HCT116 (cell line): Measurements from ENCODE around the gene NRXN2. TPM values are rescaled to one million over a fixed set of nuclear protein-coding genes. Genes with fewer than 3 reads are reported as not detected.

Experiments
- ATAC-seq: fragments of 200-7000 bp; cut with Tn5 transposase; 2 replicates; pipeline ENCODE4 v1.9.1; 2020; ENCODE audit warnings: mild to moderate bottlenecking, moderate library complexity
- BruUV-seq: library from RNA; stranded (reverse); fragments of 400-500 nt; replicated peaks from 2 replicates; lab custom pipeline; 2021; lab: Mats Ljungman, UMichigan
- CTCF ChIA-PET: fragments of 300-600 bp; sonication (Branson Sonifier 250); formaldehyde crosslinking; loops from one replicate; lab custom pipeline; 2021; ENCODE audit warnings: antibody characterized with exemption; lab: Charles Lee
- POLR2A ChIA-PET: fragments of 300-600, 350-600 bp; sonication (Branson Sonifier 250); formaldehyde crosslinking; loops from one replicate; lab custom pipeline; 2021; ENCODE audit warnings: antibody characterized with exemption; lab: Charles Lee
- RAD21 ChIA-PET, 2 experiments: fragments of 300-600 bp; sonication (Branson Sonifier 250); formaldehyde crosslinking; loops; one replicate each; lab custom pipeline; 2023; ENCODE audit warnings: low total read pairs in 2 of 2; ENCODE audit not compliant: uncharacterized antibody in 2 of 2, unreplicated experiment in 2 of 2, low non-redundant PET in 1 of 2; lab: Charles Lee
- DNase-seq: peaks from one replicate; pipeline ENCODE4 v3.0.0-alpha.2; 2010; ENCODE audit warnings: low read depth, low spot score
- H2AFZ ChIP-seq: fragments of 200-600 bp; shearing (Covaris generic), sonication (generic); 2 replicates; pipeline ENCODE4 v1.6.1; 2017; ENCODE audit warnings: low read depth, mixed run types, mixed read lengths, antibody characterized with exemption, low read length; ENCODE audit not compliant: poor library complexity, severe bottlenecking
- H3K27ac ChIP-seq: 2 replicates; pipeline ENCODE4 v1.5.1; 2012; ENCODE audit warnings: low read depth, low read length
- H3K27me3 ChIP-seq: fragments of 200-600 bp; sonication (generic); 2 replicates; pipeline ENCODE4 v1.6.1; 2016; ENCODE audit warnings: mixed run types, low read length, mixed read lengths; ENCODE audit not compliant: insufficient read depth
- H3K36me3 ChIP-seq, 2 experiments: fragments of 200-500 bp in 1 of 2; fragments of 200-600 bp in 1 of 2; sonication (Bioruptor generic) in 1 of 2; sonication (generic) in 1 of 2; 2 replicates each; pipeline versions ENCODE4 v1.5.1 to v1.6.1; 2014 to 2016; ENCODE audit warnings: low read length in 2 of 2, inconsistent platforms in 1 of 2, mixed read lengths in 1 of 2, mixed run types in 1 of 2; ENCODE audit not compliant: insufficient read depth in 2 of 2, control insufficient read depth in 1 of 2
- H3K4me1 ChIP-seq, 2 experiments: fragments of 200-600 bp in 1 of 2; sonication (generic) in 1 of 2; 2 replicates each; pipeline versions ENCODE4 v1.5.1 to v1.6.1; 2012 to 2017; ENCODE audit warnings: low read length in 2 of 2, inconsistent platforms in 1 of 2, mild to moderate bottlenecking in 1 of 2, mixed read lengths in 1 of 2, mixed run types in 1 of 2, moderate library complexity in 1 of 2; ENCODE audit not compliant: insufficient read depth in 2 of 2, control insufficient read depth in 1 of 2
- H3K4me2 ChIP-seq: fragments of 200-600 bp; sonication (generic); 2 replicates; pipeline ENCODE4 v1.6.1; 2017; ENCODE audit warnings: mixed run types, low read length, mixed read lengths
- H3K4me3 ChIP-seq, 2 experiments: fragments of 200-600 bp in 1 of 2; sonication (generic) in 1 of 2; replicated peaks in 1 of 2; 2 replicates each; pipeline ENCODE4 v1.5.1; 2011 to 2016; ENCODE audit warnings: low read length in 2 of 2, control low read depth in 1 of 2, low read depth in 1 of 2, mild to moderate bottlenecking in 1 of 2, mixed read lengths in 1 of 2, mixed run types in 1 of 2
- H3K79me2 ChIP-seq: fragments of 200-600 bp; sonication (generic); 2 replicates; pipeline ENCODE4 v1.6.1; 2017; ENCODE audit warnings: mild to moderate bottlenecking, mixed run types, low read length, moderate library complexity, mixed read lengths; ENCODE audit not compliant: insufficient read depth
- H3K9ac ChIP-seq: fragments of 200-600 bp; sonication (generic); 2 replicates; pipeline ENCODE4 v1.6.1; 2016; ENCODE audit warnings: low read length, mixed read lengths
- H3K9me2 ChIP-seq: fragments of 200-600 bp; sonication (generic), shearing (Covaris generic); 2 replicates; pipeline ENCODE4 v1.6.1; 2017; ENCODE audit warnings: mixed run types, mild to moderate bottlenecking, moderate library complexity; ENCODE audit not compliant: insufficient read depth
- H3K9me3 ChIP-seq, 2 experiments: fragments of 200-500 bp in 1 of 2; fragments of 200-600 bp in 1 of 2; sonication (Bioruptor generic) in 1 of 2; sonication (generic) in 1 of 2; 2 replicates each; pipeline ENCODE4 v1.6.1; 2014 to 2017; ENCODE audit warnings: low read length in 2 of 2, mixed read lengths in 2 of 2, inconsistent platforms in 1 of 2, low read depth in 1 of 2, mild to moderate bottlenecking in 1 of 2, mixed run types in 1 of 2, moderate library complexity in 1 of 2; ENCODE audit not compliant: control insufficient read depth in 1 of 2, insufficient read depth in 1 of 2
- H4K20me1 ChIP-seq: fragments of 200-600 bp; sonication (generic), shearing (Covaris generic); 2 replicates; pipeline ENCODE4 v1.6.1; 2017; ENCODE audit warnings: mixed run types, mild to moderate bottlenecking, moderate library complexity; ENCODE audit not compliant: insufficient read depth
- CBX3 ChIP-seq: IDR thresholded peaks from 2 replicates; pipeline ENCODE4 v1.6.1; 2012; ENCODE audit warnings: low read depth
- CEBPB ChIP-seq: IDR thresholded peaks from 2 replicates; pipeline ENCODE4 v1.6.1; 2012; ENCODE audit warnings: low read depth
- ELF1 ChIP-seq: IDR thresholded peaks from 2 replicates; pipeline ENCODE4 v1.6.1; 2012; ENCODE audit warnings: low read depth, borderline replicate concordance
- EZH2 ChIP-seq: fragments of 200-600 bp; sonication (generic); IDR thresholded peaks from 2 replicates; pipeline ENCODE4 v1.6.1; 2017; ENCODE audit warnings: antibody characterized with exemption, mixed run types
- EZH2phosphoT487 ChIP-seq: fragments of 200-600 bp; IDR thresholded peaks from 2 replicates; pipeline ENCODE4 v1.6.1; 2018; ENCODE audit warnings: antibody characterized with exemption, borderline replicate concordance
- FOSL1 ChIP-seq: IDR thresholded peaks from 2 replicates; pipeline ENCODE4 v1.6.1; 2012; ENCODE audit warnings: low read depth
- JUND ChIP-seq: IDR thresholded peaks from 2 replicates; pipeline ENCODE4 v1.6.1; 2012
- POLR2A ChIP-seq: IDR thresholded peaks from 2 replicates; pipeline ENCODE4 v1.7.0; 2011; ENCODE audit warnings: borderline replicate concordance; ENCODE audit not compliant: insufficient read depth, insufficient read length; ENCODE audit errors: extremely low read depth
- RAD21 ChIP-seq: IDR thresholded peaks from 2 replicates; pipeline ENCODE4 v1.6.1; 2012; ENCODE audit warnings: low read depth, mild to moderate bottlenecking
- SIN3A ChIP-seq: IDR thresholded peaks from 2 replicates; pipeline ENCODE4 v1.6.1; 2012; ENCODE audit warnings: low read depth
- SRF ChIP-seq: IDR thresholded peaks from 2 replicates; pipeline ENCODE4 v1.6.1; 2012; ENCODE audit warnings: low read depth
- TCF7L2 ChIP-seq: IDR thresholded peaks from 2 replicates; pipeline ENCODE4 v1.7.0; 2011; ENCODE audit warnings: borderline replicate concordance, inconsistent platforms; ENCODE audit not compliant: insufficient read depth, insufficient read length; ENCODE audit errors: extremely low read depth
- YY1 ChIP-seq: IDR thresholded peaks from 2 replicates; pipeline ENCODE4 v1.6.1; 2011; ENCODE audit warnings: low read length, low read depth, moderate library complexity, mild to moderate bottlenecking; ENCODE audit not compliant: insufficient replicate concordance; ENCODE audit errors: extremely low read depth
- ZFX ChIP-seq: fragments of 450-650 bp; IDR thresholded peaks from 2 replicates; pipeline ENCODE4 v1.6.1; 2017
- ZNF274 ChIP-seq: fragments of 200-500 bp; sonication (Bioruptor generic); IDR thresholded peaks from 2 replicates; pipeline ENCODE4 v1.6.1; 2014; ENCODE audit warnings: mild to moderate bottlenecking, low read depth, low read length, inconsistent platforms
- intact Hi-C: fragments of 100-400 bp; cut with micrococcal nuclease; formaldehyde crosslinking; loops from 2 replicates; pipeline ENCODE4 v1.10.0; 2022
- total RNA-seq: library from RNA; stranded (reverse); gene quantifications from one replicate; pipeline ENCODE4 v1.2.1, GENCODE V29; 2021; ENCODE audit not compliant: unreplicated experiment
- TF ChIP-seq, protein P1 (sequence below): IDR thresholded peaks from 2 replicates; pipeline ENCODE4 v1.6.1; 2011; ENCODE audit warnings: mild to moderate bottlenecking, low read length, moderate library complexity; ENCODE audit not compliant: insufficient replicate concordance; ENCODE audit errors: extremely low read depth
- TF ChIP-seq, protein P2 (sequence below), 3 experiments: fragments of 200-600 bp in 1 of 3; sonication (generic) in 1 of 3; IDR thresholded peaks in 2 of 3; conservative IDR thresholded peaks in 1 of 3; 2 replicates each; pipeline ENCODE4 v1.5.1; 2012 to 2017; ENCODE audit warnings: low read depth in 2 of 3, low read length in 2 of 3, antibody characterized with exemption in 1 of 3, borderline replicate concordance in 1 of 3, control low read depth in 1 of 3, mild to moderate bottlenecking in 1 of 3, mixed read lengths in 1 of 3, mixed run types in 1 of 3, moderate library complexity in 1 of 3; ENCODE audit not compliant: insufficient read depth in 1 of 3
- TF ChIP-seq, protein P3 (sequence below): IDR thresholded peaks from 2 replicates; pipeline ENCODE4 v1.6.1; 2012; ENCODE audit warnings: low read depth

NRXN2 gene
- total RNA-seq, 1 experiment from 2014 or later = 1.5 TPM

DNA sequence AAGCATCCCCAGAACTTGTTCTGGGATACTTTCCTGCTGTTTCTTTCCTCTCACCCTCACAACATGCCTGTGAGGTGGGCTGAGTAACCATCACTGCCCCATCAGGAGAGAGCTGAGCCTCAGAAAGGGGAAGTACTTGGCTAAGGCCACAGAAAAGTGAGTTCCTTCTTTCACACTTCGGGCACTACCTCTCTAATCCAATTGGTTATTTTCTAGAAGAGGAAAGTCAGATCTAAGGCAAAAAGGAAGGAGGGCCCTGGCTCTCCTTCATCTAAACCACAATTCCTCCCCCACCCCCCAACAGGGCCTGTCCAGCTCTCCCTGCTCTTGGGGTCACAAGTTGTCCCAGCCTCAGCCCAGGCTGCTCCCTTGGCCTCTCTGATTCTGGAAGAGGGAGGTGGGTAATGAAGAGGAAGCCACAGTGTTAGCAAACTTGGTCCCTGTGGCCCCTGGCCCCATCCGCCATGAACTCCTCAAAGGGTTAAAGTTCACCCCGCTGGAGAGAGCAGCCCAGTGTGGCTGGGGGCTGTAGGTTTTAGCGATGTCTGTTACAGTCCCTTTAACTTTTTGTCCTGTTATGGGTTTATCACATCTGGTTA lies 98.0 kb downstream of the NRXN2 start:
- Histone ChIP-seq H3K36me3 (no peaks in the 10 kb centered on the region), H3K27ac (no peak overlapping the region), H3K79me2 (no peaks in the 10 kb centered on the region), H3K4me3 (no peak overlapping the region), H4K20me1 (no peaks in the 10 kb centered on the region), H2AFZ (no peak overlapping the region), H3K4me1 (peaks cover 0 to 5% of the 10 kb centered on the region in 2 experiments; a peak in 2 of 4 replicates), H3K4me2 (no peak overlapping the region), H3K9me2 (no peaks in the 10 kb centered on the region), H3K9ac (no peak overlapping the region), H3K27me3 (no peaks in the 10 kb centered on the region), H3K9me3 (no peaks in the 10 kb centered on the region)
- CTCF ChIA-PET = interaction anchor here (1.2 kb wide), 1 partner anchor 26 kb away, joined by 3 read pairs; no protein-coding TSS in a partner anchor
- ATAC-seq (no peak), DNase-seq (no peak)
- POLR2A ChIA-PET = no interaction called here
- RAD21 ChIA-PET = no interaction called here
- BruUV-seq = no TSS peak
- intact Hi-C loops = no loop called here
- no peak for TF ChIP-seq ELF1
- no peak for TF ChIP-seq ZFX
- TF ChIP-seq RAD21 = no peak
- no peak for TF ChIP-seq TCF7L2
- TF ChIP-seq, protein P1, sequence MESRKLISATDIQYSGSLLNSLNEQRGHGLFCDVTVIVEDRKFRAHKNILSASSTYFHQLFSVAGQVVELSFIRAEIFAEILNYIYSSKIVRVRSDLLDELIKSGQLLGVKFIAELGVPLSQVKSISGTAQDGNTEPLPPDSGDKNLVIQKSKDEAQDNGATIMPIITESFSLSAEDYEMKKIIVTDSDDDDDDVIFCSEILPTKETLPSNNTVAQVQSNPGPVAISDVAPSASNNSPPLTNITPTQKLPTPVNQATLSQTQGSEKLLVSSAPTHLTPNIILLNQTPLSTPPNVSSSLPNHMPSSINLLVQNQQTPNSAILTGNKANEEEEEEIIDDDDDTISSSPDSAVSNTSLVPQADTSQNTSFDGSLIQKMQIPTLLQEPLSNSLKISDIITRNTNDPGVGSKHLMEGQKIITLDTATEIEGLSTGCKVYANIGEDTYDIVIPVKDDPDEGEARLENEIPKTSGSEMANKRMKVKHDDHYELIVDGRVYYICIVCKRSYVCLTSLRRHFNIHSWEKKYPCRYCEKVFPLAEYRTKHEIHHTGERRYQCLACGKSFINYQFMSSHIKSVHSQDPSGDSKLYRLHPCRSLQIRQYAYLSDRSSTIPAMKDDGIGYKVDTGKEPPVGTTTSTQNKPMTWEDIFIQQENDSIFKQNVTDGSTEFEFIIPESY = no peak
- TF ChIP-seq, protein P2, sequence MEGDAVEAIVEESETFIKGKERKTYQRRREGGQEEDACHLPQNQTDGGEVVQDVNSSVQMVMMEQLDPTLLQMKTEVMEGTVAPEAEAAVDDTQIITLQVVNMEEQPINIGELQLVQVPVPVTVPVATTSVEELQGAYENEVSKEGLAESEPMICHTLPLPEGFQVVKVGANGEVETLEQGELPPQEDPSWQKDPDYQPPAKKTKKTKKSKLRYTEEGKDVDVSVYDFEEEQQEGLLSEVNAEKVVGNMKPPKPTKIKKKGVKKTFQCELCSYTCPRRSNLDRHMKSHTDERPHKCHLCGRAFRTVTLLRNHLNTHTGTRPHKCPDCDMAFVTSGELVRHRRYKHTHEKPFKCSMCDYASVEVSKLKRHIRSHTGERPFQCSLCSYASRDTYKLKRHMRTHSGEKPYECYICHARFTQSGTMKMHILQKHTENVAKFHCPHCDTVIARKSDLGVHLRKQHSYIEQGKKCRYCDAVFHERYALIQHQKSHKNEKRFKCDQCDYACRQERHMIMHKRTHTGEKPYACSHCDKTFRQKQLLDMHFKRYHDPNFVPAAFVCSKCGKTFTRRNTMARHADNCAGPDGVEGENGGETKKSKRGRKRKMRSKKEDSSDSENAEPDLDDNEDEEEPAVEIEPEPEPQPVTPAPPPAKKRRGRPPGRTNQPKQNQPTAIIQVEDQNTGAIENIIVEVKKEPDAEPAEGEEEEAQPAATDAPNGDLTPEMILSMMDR (IDR thresholded peaks at IDR 0.05 in 2 of 3, conservative IDR thresholded peaks at IDR 0.05 in 1 of 3; ENCODE audit: borderline replicate concordance in 1 of 3, insufficient read depth in 1 of 3, low read depth in 2 of 3, low read length in 2 of 3) = no peak
- no peak for TF ChIP-seq ZNF274
- TF ChIP-seq JUND = no peak
- TF ChIP-seq SIN3A = no peak
- TF ChIP-seq YY1 = no peak
- TF ChIP-seq EZH2phosphoT487 = no peak
- no peak for TF ChIP-seq SRF
- no peak for TF ChIP-seq POLR2A
- no peak for TF ChIP-seq CBX3
- TF ChIP-seq, protein P3, sequence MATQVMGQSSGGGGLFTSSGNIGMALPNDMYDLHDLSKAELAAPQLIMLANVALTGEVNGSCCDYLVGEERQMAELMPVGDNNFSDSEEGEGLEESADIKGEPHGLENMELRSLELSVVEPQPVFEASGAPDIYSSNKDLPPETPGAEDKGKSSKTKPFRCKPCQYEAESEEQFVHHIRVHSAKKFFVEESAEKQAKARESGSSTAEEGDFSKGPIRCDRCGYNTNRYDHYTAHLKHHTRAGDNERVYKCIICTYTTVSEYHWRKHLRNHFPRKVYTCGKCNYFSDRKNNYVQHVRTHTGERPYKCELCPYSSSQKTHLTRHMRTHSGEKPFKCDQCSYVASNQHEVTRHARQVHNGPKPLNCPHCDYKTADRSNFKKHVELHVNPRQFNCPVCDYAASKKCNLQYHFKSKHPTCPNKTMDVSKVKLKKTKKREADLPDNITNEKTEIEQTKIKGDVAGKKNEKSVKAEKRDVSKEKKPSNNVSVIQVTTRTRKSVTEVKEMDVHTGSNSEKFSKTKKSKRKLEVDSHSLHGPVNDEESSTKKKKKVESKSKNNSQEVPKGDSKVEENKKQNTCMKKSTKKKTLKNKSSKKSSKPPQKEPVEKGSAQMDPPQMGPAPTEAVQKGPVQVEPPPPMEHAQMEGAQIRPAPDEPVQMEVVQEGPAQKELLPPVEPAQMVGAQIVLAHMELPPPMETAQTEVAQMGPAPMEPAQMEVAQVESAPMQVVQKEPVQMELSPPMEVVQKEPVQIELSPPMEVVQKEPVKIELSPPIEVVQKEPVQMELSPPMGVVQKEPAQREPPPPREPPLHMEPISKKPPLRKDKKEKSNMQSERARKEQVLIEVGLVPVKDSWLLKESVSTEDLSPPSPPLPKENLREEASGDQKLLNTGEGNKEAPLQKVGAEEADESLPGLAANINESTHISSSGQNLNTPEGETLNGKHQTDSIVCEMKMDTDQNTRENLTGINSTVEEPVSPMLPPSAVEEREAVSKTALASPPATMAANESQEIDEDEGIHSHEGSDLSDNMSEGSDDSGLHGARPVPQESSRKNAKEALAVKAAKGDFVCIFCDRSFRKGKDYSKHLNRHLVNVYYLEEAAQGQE = no peak
- TF ChIP-seq EZH2 = no peak
- TF ChIP-seq CEBPB = no peak
- TF ChIP-seq FOSL1 = no peak
